DND-41 (cell line): ENCODE measurements around the gene CCL4.

Source experiments
- ATAC-seq: fragments of 200-7000 bp; cut with Tn5 transposase; 3 replicates; pipeline ENCODE4 v1.9.1; 2021; ENCODE audit warnings: low read depth; ENCODE audit not compliant: insufficient read depth
- DNase-seq: peaks from one replicate; pipeline ENCODE4 v3.0.0-alpha.2; 2020
- H2AFZ ChIP-seq: 2 replicates; pipeline ENCODE4 v1.6.0; 2012; ENCODE audit warnings: low read depth, low read length
- H3K27ac ChIP-seq: 2 replicates; pipeline ENCODE4 v1.5.1; 2012; ENCODE audit warnings: low read length, inconsistent platforms
- H3K27me3 ChIP-seq: fragments of 200-600 bp; sonication (generic); 2 replicates; pipeline ENCODE4 v1.6.0; 2012; ENCODE audit warnings: low read length, mild to moderate bottlenecking, inconsistent platforms; ENCODE audit not compliant: insufficient read depth, poor library complexity
- H3K36me3 ChIP-seq: 2 replicates; pipeline ENCODE4 v1.5.1; 2012; ENCODE audit warnings: low read length, inconsistent platforms; ENCODE audit not compliant: insufficient read depth
- H3K4me1 ChIP-seq: 2 replicates; pipeline ENCODE4 v1.5.1; 2012; ENCODE audit warnings: mild to moderate bottlenecking, low read length; ENCODE audit not compliant: insufficient read depth
- H3K4me2 ChIP-seq: 2 replicates; pipeline ENCODE4 v1.6.0; 2012; ENCODE audit warnings: mild to moderate bottlenecking, moderate library complexity, low read length, inconsistent platforms; ENCODE audit not compliant: insufficient read depth
- H3K4me3 ChIP-seq, 2 experiments: fragments of 200-600 bp in 1 of 2; shearing (Covaris generic) in 1 of 2; 2 replicates each; pipeline ENCODE4 v1.5.1; 2012 to 2016; ENCODE audit warnings: inconsistent platforms in 2 of 2, low read length in 2 of 2, mild to moderate bottlenecking in 2 of 2, low read depth in 1 of 2, moderate library complexity in 1 of 2
- H3K79me2 ChIP-seq: 2 replicates; pipeline ENCODE4 v1.6.0; 2012; ENCODE audit warnings: low read length, inconsistent platforms; ENCODE audit not compliant: insufficient read depth
- H3K9ac ChIP-seq: 2 replicates; pipeline ENCODE4 v1.6.0; 2012; ENCODE audit warnings: low read depth, mild to moderate bottlenecking, inconsistent platforms, low read length, moderate library complexity
- H3K9me3 ChIP-seq: 2 replicates; pipeline ENCODE4 v1.5.1; 2012; ENCODE audit warnings: low read length, moderate library complexity, mild to moderate bottlenecking, inconsistent platforms; ENCODE audit not compliant: insufficient read depth, severe bottlenecking
- H4K20me1 ChIP-seq: 2 replicates; pipeline ENCODE4 v1.6.0; 2012; ENCODE audit warnings: low read length; ENCODE audit not compliant: insufficient read depth
- EZH2 ChIP-seq: IDR thresholded peaks from 3 replicates; pipeline ENCODE4 v1.6.1; 2012; ENCODE audit warnings: borderline replicate concordance, low read depth, mild to moderate bottlenecking, moderate library complexity, low read length, inconsistent platforms; ENCODE audit not compliant: severe bottlenecking
- TF ChIP-seq, protein P1 (sequence below): IDR thresholded peaks from 2 replicates; pipeline ENCODE4 v1.5.1; 2012; ENCODE audit warnings: borderline replicate concordance, low read length, moderate library complexity, mild to moderate bottlenecking; ENCODE audit not compliant: poor library complexity, severe bottlenecking; ENCODE audit errors: extremely low read depth

Gene CCL4

DNA sequence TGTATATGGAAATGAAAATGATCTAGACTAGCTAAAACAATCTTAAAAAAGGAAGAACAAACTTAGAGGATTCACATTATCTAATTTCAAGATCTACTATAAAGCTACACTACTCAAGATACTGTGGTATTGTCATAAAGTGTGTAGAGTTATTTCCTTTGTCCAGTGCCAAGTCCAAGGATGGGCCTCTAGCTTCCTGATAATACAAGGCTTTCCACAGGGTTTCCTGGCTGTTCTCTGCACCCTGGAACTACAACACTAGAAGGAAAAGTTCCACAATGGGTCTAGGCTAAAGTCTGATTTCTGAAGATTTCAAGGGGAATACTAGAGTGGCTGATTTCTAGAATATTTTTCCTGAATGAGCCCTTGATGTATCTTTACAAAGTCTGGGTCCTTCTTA, 38.6 kb downstream of the CCL4 start:
- H3K79me2 ChIP-seq = no peaks in the 10 kb centered on the region
- no peaks in the 10 kb centered on the region for H3K27me3 ChIP-seq
- H3K4me1 ChIP-seq = no peaks in the 10 kb centered on the region
- H3K36me3 ChIP-seq = no peaks in the 10 kb centered on the region
- no peak overlapping the region for H3K27ac ChIP-seq
- H3K9ac ChIP-seq = no peak overlapping the region
- no peaks in the 10 kb centered on the region for H4K20me1 ChIP-seq
- TF ChIP-seq, protein P1, sequence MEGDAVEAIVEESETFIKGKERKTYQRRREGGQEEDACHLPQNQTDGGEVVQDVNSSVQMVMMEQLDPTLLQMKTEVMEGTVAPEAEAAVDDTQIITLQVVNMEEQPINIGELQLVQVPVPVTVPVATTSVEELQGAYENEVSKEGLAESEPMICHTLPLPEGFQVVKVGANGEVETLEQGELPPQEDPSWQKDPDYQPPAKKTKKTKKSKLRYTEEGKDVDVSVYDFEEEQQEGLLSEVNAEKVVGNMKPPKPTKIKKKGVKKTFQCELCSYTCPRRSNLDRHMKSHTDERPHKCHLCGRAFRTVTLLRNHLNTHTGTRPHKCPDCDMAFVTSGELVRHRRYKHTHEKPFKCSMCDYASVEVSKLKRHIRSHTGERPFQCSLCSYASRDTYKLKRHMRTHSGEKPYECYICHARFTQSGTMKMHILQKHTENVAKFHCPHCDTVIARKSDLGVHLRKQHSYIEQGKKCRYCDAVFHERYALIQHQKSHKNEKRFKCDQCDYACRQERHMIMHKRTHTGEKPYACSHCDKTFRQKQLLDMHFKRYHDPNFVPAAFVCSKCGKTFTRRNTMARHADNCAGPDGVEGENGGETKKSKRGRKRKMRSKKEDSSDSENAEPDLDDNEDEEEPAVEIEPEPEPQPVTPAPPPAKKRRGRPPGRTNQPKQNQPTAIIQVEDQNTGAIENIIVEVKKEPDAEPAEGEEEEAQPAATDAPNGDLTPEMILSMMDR = no peak
- no peak for TF ChIP-seq EZH2
- no peak overlapping the region for H3K4me3 ChIP-seq
- no peak overlapping the region for H2AFZ ChIP-seq
- DNase-seq (no peak), ATAC-seq (no peak)
- H3K9me3 ChIP-seq = no peaks in the 10 kb centered on the region
- H3K4me2 ChIP-seq = no peak overlapping the region

DNA sequence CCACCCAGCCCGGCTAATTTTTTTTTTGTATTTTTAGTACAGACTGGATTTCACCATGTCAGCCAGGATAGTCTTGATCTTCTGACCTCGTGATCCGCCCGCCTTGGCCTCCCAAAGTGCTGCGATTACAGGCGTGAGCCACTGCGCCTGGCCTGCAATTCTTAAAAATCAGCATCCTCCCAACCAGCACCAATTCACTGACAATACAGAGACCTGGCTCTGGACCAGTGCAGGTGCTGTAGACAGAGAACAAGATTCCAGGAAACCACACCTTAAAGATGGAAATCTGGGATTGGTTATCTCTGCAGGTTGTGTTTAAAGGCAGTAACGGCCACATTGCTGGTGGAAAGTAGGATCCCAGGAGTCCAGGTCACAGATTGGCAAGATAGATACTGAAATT, 39.2 kb downstream of the CCL4 start:
- H3K4me2 ChIP-seq = no peak overlapping the region
- DNase-seq (no peak), ATAC-seq (no peak)
- H3K27me3 ChIP-seq = no peaks in the 10 kb centered on the region
- H3K36me3 ChIP-seq = no peaks in the 10 kb centered on the region
- H3K27ac ChIP-seq = no peak overlapping the region
- no peaks in the 10 kb centered on the region for H3K4me1 ChIP-seq
- no peaks in the 10 kb centered on the region for H3K9me3 ChIP-seq
- no peaks in the 10 kb centered on the region for H3K79me2 ChIP-seq
- H2AFZ ChIP-seq = no peak overlapping the region
- no peak overlapping the region for H3K4me3 ChIP-seq
- H4K20me1 ChIP-seq = no peaks in the 10 kb centered on the region
- H3K9ac ChIP-seq = no peak overlapping the region
- no peak for TF ChIP-seq EZH2
- TF ChIP-seq, protein P1 = no peak

DNA sequence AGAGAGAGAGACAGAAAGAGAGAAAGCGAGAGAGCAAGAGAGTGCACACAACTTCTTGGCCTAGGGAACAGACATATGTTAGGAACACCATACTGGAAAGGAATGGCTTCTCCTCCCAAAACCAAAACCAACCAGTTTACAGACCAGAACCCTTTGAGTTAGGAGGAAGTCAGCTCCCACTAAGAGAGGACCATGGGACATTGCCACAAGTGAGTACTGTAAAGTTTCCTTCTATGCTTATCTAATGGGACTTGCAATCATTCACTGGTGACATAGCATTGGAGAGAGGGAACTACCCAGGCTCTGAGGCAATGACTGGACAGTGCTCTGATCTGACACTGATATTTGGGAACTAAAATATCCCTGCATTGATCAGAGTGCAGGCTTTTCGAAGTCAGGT, 40.4 kb downstream of the CCL4 start:
- Histone ChIP-seq H4K20me1 (no peaks in the 10 kb centered on the region), H3K27ac (no peak overlapping the region), H3K9me3 (no peaks in the 10 kb centered on the region), H3K27me3 (no peaks in the 10 kb centered on the region), H3K4me3 (no peak overlapping the region), H2AFZ (no peak overlapping the region), H3K79me2 (no peaks in the 10 kb centered on the region), H3K4me2 (no peak overlapping the region), H3K4me1 (peaks cover 3% of the 10 kb centered on the region; the same call in 1 of the 2 replicates), H3K9ac (no peak overlapping the region), H3K36me3 (no peaks in the 10 kb centered on the region)
- TF ChIP-seq, protein P1 = no peak
- TF ChIP-seq EZH2 = no peak
- DNase-seq (no peak), ATAC-seq (no peak)
